MM.1S (cell line): ENCODE data around the gene UGT8.
A peak's percentile ranks its signal among the peaks of the same experiment; 100 is the strongest.

ENCODE experiments used
- DNase-seq: peaks from one replicate; pipeline ENCODE4 v3.0.0-alpha.2; 2015
- H2AFZ ChIP-seq: fragments of 300-600 bp; sonication (generic); 2 replicates; pipeline ENCODE4 v1.6.0; 2016; ENCODE audit warnings: antibody characterized with exemption, low read length
- H3F3A ChIP-seq: fragments of 300-600 bp; sonication (generic); 2 replicates; pipeline ENCODE4 v1.6.1; 2016; ENCODE audit warnings: mild to moderate bottlenecking, antibody characterized with exemption, low read length, moderate library complexity, mixed read lengths; ENCODE audit not compliant: insufficient read depth
- H3K27ac ChIP-seq: fragments of 300-600 bp; sonication (generic); 2 replicates; pipeline ENCODE4 v1.5.1; 2016; ENCODE audit warnings: mild to moderate bottlenecking, low read length
- H3K27me3 ChIP-seq: fragments of 300-600 bp; sonication (generic); replicated peaks from 2 replicates; pipeline ENCODE4 v1.6.0; 2016; ENCODE audit warnings: low read length; ENCODE audit not compliant: insufficient read depth
- H3K36me3 ChIP-seq: fragments of 300-600 bp; sonication (generic); replicated peaks from 2 replicates; pipeline ENCODE4 v1.6.1; 2016; ENCODE audit warnings: mild to moderate bottlenecking, low read length, mixed read lengths; ENCODE audit not compliant: insufficient read depth
- H3K4me1 ChIP-seq: fragments of 300-600 bp; sonication (generic); 2 replicates; pipeline ENCODE4 v1.6.1; 2016; ENCODE audit warnings: low read length, mixed read lengths
- H3K4me2 ChIP-seq: fragments of 300-600 bp; sonication (generic); 2 replicates; pipeline ENCODE4 v1.6.0; 2016; ENCODE audit warnings: low read depth, low read length
- H3K4me3 ChIP-seq: fragments of 300-600 bp; sonication (generic); 2 replicates; pipeline ENCODE4 v1.5.1; 2016; ENCODE audit warnings: low read length, mixed read lengths
- H3K79me2 ChIP-seq: fragments of 300-600 bp; sonication (generic); 2 replicates; pipeline ENCODE4 v1.6.1; 2016; ENCODE audit warnings: mixed run types, low read length, mixed read lengths
- H3K9ac ChIP-seq: fragments of 300-600 bp; sonication (generic); 2 replicates; pipeline ENCODE4 v1.6.1; 2016; ENCODE audit warnings: low read length, mixed read lengths
- H3K9me2 ChIP-seq: fragments of 300-600 bp; sonication (generic); replicated peaks from 2 replicates; pipeline ENCODE4 v1.6.1; 2016; ENCODE audit warnings: mild to moderate bottlenecking, low read length, mixed read lengths; ENCODE audit not compliant: insufficient read depth
- H3K9me3 ChIP-seq: fragments of 300-600 bp; sonication (generic); replicated peaks from 2 replicates; pipeline ENCODE4 v1.6.1; 2016; ENCODE audit warnings: mild to moderate bottlenecking, low read length, mixed read lengths; ENCODE audit not compliant: insufficient read depth
- H4K20me1 ChIP-seq: fragments of 300-600 bp; sonication (generic); 2 replicates; pipeline ENCODE4 v1.6.1; 2016; ENCODE audit warnings: mild to moderate bottlenecking, low read length, moderate library complexity, mixed read lengths; ENCODE audit not compliant: insufficient read depth
- CTCF ChIP-seq: fragments of 300-600 bp; sonication (generic); IDR thresholded peaks from 2 replicates; pipeline ENCODE4 v1.5.1; 2016; ENCODE audit warnings: antibody characterized with exemption, low read length, mixed read lengths
- EZH2 ChIP-seq: fragments of 300-600 bp; sonication (generic); optimal IDR thresholded peaks from 2 replicates; pipeline ENCODE3; 2017; ENCODE audit warnings: low read depth, mild to moderate bottlenecking, antibody characterized with exemption, low read length, mixed read lengths
- EZH2phosphoT487 ChIP-seq: fragments of 300-600 bp; sonication (generic); IDR thresholded peaks from 2 replicates; pipeline ENCODE4 v1.6.1; 2018; ENCODE audit warnings: antibody characterized with exemption, low read length

UGT8 gene

GRCh38 chr4:114598191-114599121 lies at the start of gene UGT8:
Gene UGT8, plus strand, starts transcription at chr4:114598807. Its CDS starts 24,074 bp downstream, at chr4:114622881.
- Histone ChIP-seq H2AFZ (peak within 1 kb of the TSS; percentile 59), H3K4me2 (peak within 1 kb of the TSS; percentile 81), H3K27me3 (peaks cover 17% of the 10 kb centered on the region), H3K79me2 (no peaks in the 10 kb centered on the region), H4K20me1 (no peaks in the 10 kb centered on the region), H3K27ac (no peak within 1 kb of the TSS), H3K36me3 (no peaks in the 10 kb centered on the region), H3F3A (peaks cover 8% of the 10 kb centered on the region; the same call in 1 of the 2 replicates), H3K9me3 (no peaks in the 10 kb centered on the region), H3K4me1 (peaks cover 14% of the 10 kb centered on the region), H3K9me2 (no peaks in the 10 kb centered on the region), H3K9ac (no peak within 1 kb of the TSS), H3K4me3 (peak within 1 kb of the TSS; percentile 58)
- TF ChIP-seq EZH2 = no peak
- no peak for TF ChIP-seq EZH2phosphoT487
- TF ChIP-seq CTCF = no peak
- no peak for DNase-seq

- TF ChIP-seq CTCF (no peak), EZH2 (no peak), EZH2phosphoT487 (no peak)
- H3K9ac ChIP-seq = no peak overlapping the region
- no peaks in the 10 kb centered on the region for H3K9me2 ChIP-seq
- no peaks in the 10 kb centered on the region for H3K4me1 ChIP-seq
- H4K20me1 ChIP-seq = no peaks in the 10 kb centered on the region
- no peak for DNase-seq
- no peak overlapping the region for H3K4me2 ChIP-seq
- no peak overlapping the region for H2AFZ ChIP-seq
- no peaks in the 10 kb centered on the region for H3K79me2 ChIP-seq
- no peak overlapping the region for H3K27ac ChIP-seq
- no peaks in the 10 kb centered on the region for H3F3A ChIP-seq
- H3K9me3 ChIP-seq = no peaks in the 10 kb centered on the region
- no peak overlapping the region for H3K4me3 ChIP-seq
- H3K36me3 ChIP-seq = no peaks in the 10 kb centered on the region
- H3K27me3 ChIP-seq = no peaks in the 10 kb centered on the region
Observed at GRCh38 chr4:114549638-114550037, 49.0 kb upstream of the UGT8 start.

- H3F3A ChIP-seq = no peaks in the 10 kb centered on the region
- H3K9me2 ChIP-seq = no peaks in the 10 kb centered on the region
- no peak for DNase-seq
- no peak overlapping the region for H2AFZ ChIP-seq
- no peaks in the 10 kb centered on the region for H4K20me1 ChIP-seq
- no peaks in the 10 kb centered on the region for H3K4me1 ChIP-seq
- no peaks in the 10 kb centered on the region for H3K79me2 ChIP-seq
- H3K4me2 ChIP-seq = no peak overlapping the region
- H3K36me3 ChIP-seq = no peaks in the 10 kb centered on the region
- no peak overlapping the region for H3K27ac ChIP-seq
- TF ChIP-seq CTCF (no peak), EZH2 (no peak), EZH2phosphoT487 (no peak)
- H3K9ac ChIP-seq = no peak overlapping the region
- no peak overlapping the region for H3K4me3 ChIP-seq
- no peaks in the 10 kb centered on the region for H3K9me3 ChIP-seq
- H3K27me3 ChIP-seq = no peaks in the 10 kb centered on the region
Observed at GRCh38 chr4:114558446-114559020, 40.1 kb upstream of the UGT8 start.
